ENCODE results near the gene RAD23A. TPM values are rescaled to one million over a fixed set of nuclear protein-coding genes. Genes with fewer than 3 reads are reported as not detected.

The RAD23A gene
- total and polyA plus RNA-seq, 2 of the 4 experiments (the other 2 are of a cell fraction) = 54.3 to 67.8 TPM

- H2AK5ac ChIP-seq (ENCODE audit: low read depth, low read length) = peak within 1 kb of the TSS; percentile 93
- no TSS peak for BruUV-seq (replicated peaks)
- H2BK15ac ChIP-seq (ENCODE audit: low read depth, low read length) = peak within 1 kb of the TSS; percentile 84; the same call in 1 of the 3 replicates
- H3K79me1 ChIP-seq (ENCODE audit: low read depth in 1 of 2, low read length in 2 of 2) = peaks cover 8 to 51% of the 10 kb centered on the region in 2 experiments; a peak in 3 of 4 replicates
- H3K56ac ChIP-seq (ENCODE audit: extremely low read depth, insufficient read depth, low read length) = peak within 1 kb of the TSS; percentile 73
- peak within 1 kb of the TSS; percentile 100 for H2AK9ac ChIP-seq (replicated peaks; ENCODE audit: low read depth, low read length, poor library complexity)
- H4K20me1 ChIP-seq (ENCODE audit: insufficient read depth, low read length) = peaks cover 18% of the 10 kb centered on the region
- peak within 1 kb of the TSS; percentile 94 for H3K23ac ChIP-seq (ENCODE audit: low read depth, low read length)
- H4K5ac ChIP-seq (ENCODE audit: low read depth, low read length) = peak within 1 kb of the TSS; percentile 95
- intact Hi-C loops (cut with micrococcal nuclease) (no loop called here), dilution Hi-C loops (cut with HindIII; ENCODE audit: low sequenced_read_pairs, unreplicated experiment) (no loop called here), in situ Hi-C loops (cut with MboI; ENCODE audit: low sequenced_read_pairs) (no loop called here)
- H3K14ac ChIP-seq (replicated peaks; ENCODE audit: low read depth, low read length) = peak within 1 kb of the TSS; percentile 98
- peak within 1 kb of the TSS; percentile 91 for H3K4me3 ChIP-seq (ENCODE audit: insufficient read depth, low read depth, low read length)
- peak within 1 kb of the TSS; percentile 80 for H3K27ac ChIP-seq (ENCODE audit: insufficient read depth, low read length)
- peak within 1 kb of the TSS; percentile 66; the same call in 1 of the 2 replicates for H2BK20ac ChIP-seq (ENCODE audit: low read depth, low read length)
- CTCF ChIA-PET = no interaction called here
- peaks cover 10% of the 10 kb centered on the region for H3K4me1 ChIP-seq (ENCODE audit: control insufficient read depth, insufficient read depth, low read length)
- H4K91ac ChIP-seq (ENCODE audit: insufficient read depth, low read depth, low read length) = peak within 1 kb of the TSS; percentile 94
- peak within 1 kb of the TSS; percentile 97 for H2AFZ ChIP-seq (replicated peaks; ENCODE audit: low read length, poor library complexity)
- peak within 1 kb of the TSS; percentile 44 to 100 for H4K8ac ChIP-seq (ENCODE audit: low read depth in 2 of 2, low read length in 2 of 2)
- 0% methylated on average over 18 of the region's 51 CpGs; no CpG with 5 or more reads in 1 of the 2 experiments for WGBS, 2 experiments (ENCODE audit: extremely low coverage in 2 of 2, insufficient read length in 1 of 2)
- H3K4me2 ChIP-seq (ENCODE audit: low read depth, low read length) = peak within 1 kb of the TSS; percentile 97
- no peaks in the 10 kb centered on the region for H3K9me3 ChIP-seq (ENCODE audit: control insufficient read depth, insufficient read depth, low read length)
- H2BK120ac ChIP-seq (ENCODE audit: low read depth, low read length) = peak within 1 kb of the TSS; percentile 73; the same call in 1 of the 2 replicates
- DNase-seq = peak; percentile 87
- no peaks in the 10 kb centered on the region for H3K27me3 ChIP-seq (ENCODE audit: control insufficient read depth, insufficient read depth, low read length)
- ATAC-seq (ENCODE audit: low read depth) = peak; percentile 76
- peak within 1 kb of the TSS; percentile 71 for H3K18ac ChIP-seq (ENCODE audit: low read depth, low read length)
- peak within 1 kb of the TSS; percentile 92 for H3K9ac ChIP-seq (ENCODE audit: low read depth, low read length)
- peaks cover 11% of the 10 kb centered on the region for H3K9me1 ChIP-seq (ENCODE audit: insufficient read depth, low read length)
- H3K36me3 ChIP-seq (ENCODE audit: control insufficient read depth, insufficient read depth, low read length) = peaks cover 19% of the 10 kb centered on the region
- peak within 1 kb of the TSS; percentile 93 for H3K4ac ChIP-seq (ENCODE audit: low read depth, low read length)
- POLR2A ChIA-PET (ENCODE audit: unreplicated experiment) = interaction anchor here (0.6 to 1.0 kb wide), 2 partner anchors 12 to 13 kb away, joined by 4 to 6 read pairs; no protein-coding TSS in a partner anchor
- peak within 1 kb of the TSS; percentile 82 for H2BK5ac ChIP-seq (ENCODE audit: low read depth, low read length, poor library complexity, severe bottlenecking)
- no peak for TF ChIP-seq CHD1 (IDR thresholded peaks at IDR 0.05; ENCODE audit: low read depth, low read length)
- TF ChIP-seq MXI1 (IDR thresholded peaks at IDR 0.05; ENCODE audit: borderline replicate concordance, low read depth, low read length) = peak; percentile 94
- TF ChIP-seq RFX5 (IDR thresholded peaks at IDR 0.05; ENCODE audit: low read depth, low read length) = no peak
- no peak for TF ChIP-seq MAFK (IDR thresholded peaks at IDR 0.05; ENCODE audit: low read depth, low read length)
- TF ChIP-seq POLR2A (IDR thresholded peaks at IDR 0.05; ENCODE audit: low read depth, low read length) = peak; percentile 84
- TF ChIP-seq RAD21 (IDR thresholded peaks at IDR 0.05; ENCODE audit: low read length) = no peak
- TF ChIP-seq NFE2L2 (IDR thresholded peaks at IDR 0.05; ENCODE audit: low read depth, low read length) = no peak
- no peak for TF ChIP-seq RCOR1 (IDR thresholded peaks at IDR 0.05; ENCODE audit: insufficient replicate concordance, low read length)
- TF ChIP-seq CEBPB (IDR thresholded peaks at IDR 0.05; ENCODE audit: low read depth, low read length) = 0 out of 2 replicates have a peak, but pooled peaks have one; percentile 27
- TF ChIP-seq USF2 (IDR thresholded peaks at IDR 0.05; ENCODE audit: low read depth, low read length) = peak; percentile 66
- no peak for TF ChIP-seq BHLHE40 (IDR thresholded peaks at IDR 0.05; ENCODE audit: low read depth, low read length)
- TF ChIP-seq MAZ (IDR thresholded peaks at IDR 0.05; ENCODE audit: borderline replicate concordance, low read depth, low read length) = peak; percentile 89
- TF ChIP-seq ELK1 (IDR thresholded peaks at IDR 0.05; ENCODE audit: borderline replicate concordance, low read depth, low read length) = 0 out of 2 replicates have a peak, but pooled peaks have one; percentile 78
- no peak for TF ChIP-seq FOS (IDR thresholded peaks at IDR 0.05; ENCODE audit: low read depth, low read length)
- no peak for TF ChIP-seq SMC3 (IDR thresholded peaks at IDR 0.05; ENCODE audit: low read depth, low read length)
These were observed 12.2 kb upstream of the RAD23A start, which contains the start of gene FARSA for GRCh38 chr19:12933287-12934072. Gene FARSA (minus strand): TSS chr19:12933711. CDS start chr19:12933696, 15 bp downstream.

Data from IMR-90 (cell line).